Measurements from ENCODE around the gene DAPK2.

DNA sequence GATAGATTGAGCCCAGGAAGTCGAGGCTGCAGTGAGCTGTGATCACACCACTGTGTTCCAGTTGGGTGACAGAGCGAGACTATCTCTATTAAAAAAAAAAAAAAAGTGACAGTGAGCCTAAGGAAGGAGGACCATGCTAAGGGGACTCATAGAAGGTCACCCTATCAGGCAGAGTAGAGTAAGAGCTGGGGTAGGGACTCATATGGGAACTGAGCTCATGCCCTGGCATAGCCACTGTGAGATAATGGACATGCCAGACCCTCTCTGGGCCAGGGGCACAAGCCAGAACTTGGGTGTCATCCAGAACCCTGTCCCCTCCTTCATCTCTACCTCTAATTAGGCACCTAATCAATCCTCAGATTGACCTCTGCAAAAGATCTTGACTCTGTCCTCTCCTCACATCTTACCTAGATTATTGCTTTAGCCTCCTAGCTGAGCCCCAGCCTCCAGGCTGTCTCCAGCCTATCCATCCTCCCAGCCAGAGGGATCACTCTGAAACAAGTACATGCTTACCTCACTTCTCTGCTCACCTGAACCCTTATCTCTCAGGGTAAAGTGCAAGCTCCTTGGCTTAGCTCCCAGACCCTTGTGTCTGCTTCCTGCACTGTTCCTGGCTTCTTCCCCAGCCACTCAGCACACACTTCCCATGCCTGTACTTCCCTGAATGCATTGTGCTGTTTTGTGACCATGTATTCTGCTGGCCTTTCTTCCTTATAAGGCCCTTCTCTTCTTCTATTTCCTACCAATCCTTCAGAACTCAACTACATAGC is 76.4 kb downstream of the DAPK2 start:
- TF ChIP-seq TAF1 (IDR thresholded peaks at IDR 0.05; ENCODE audit: borderline replicate concordance, insufficient read depth, low read length) (no peak), POLR2AphosphoS5 (IDR thresholded peaks at IDR 0.05; ENCODE audit: low read depth, low read length) (no peak), FOXP2 (optimal IDR thresholded peaks at IDR 0.05; ENCODE audit: borderline replicate concordance, extremely low read depth, extremely low read length, insufficient read depth) (no peak), SIN3A (IDR thresholded peaks at IDR 0.05; ENCODE audit: borderline replicate concordance, insufficient read depth, low read length) (no peak)
- TF ChIP-seq, protein P1, sequence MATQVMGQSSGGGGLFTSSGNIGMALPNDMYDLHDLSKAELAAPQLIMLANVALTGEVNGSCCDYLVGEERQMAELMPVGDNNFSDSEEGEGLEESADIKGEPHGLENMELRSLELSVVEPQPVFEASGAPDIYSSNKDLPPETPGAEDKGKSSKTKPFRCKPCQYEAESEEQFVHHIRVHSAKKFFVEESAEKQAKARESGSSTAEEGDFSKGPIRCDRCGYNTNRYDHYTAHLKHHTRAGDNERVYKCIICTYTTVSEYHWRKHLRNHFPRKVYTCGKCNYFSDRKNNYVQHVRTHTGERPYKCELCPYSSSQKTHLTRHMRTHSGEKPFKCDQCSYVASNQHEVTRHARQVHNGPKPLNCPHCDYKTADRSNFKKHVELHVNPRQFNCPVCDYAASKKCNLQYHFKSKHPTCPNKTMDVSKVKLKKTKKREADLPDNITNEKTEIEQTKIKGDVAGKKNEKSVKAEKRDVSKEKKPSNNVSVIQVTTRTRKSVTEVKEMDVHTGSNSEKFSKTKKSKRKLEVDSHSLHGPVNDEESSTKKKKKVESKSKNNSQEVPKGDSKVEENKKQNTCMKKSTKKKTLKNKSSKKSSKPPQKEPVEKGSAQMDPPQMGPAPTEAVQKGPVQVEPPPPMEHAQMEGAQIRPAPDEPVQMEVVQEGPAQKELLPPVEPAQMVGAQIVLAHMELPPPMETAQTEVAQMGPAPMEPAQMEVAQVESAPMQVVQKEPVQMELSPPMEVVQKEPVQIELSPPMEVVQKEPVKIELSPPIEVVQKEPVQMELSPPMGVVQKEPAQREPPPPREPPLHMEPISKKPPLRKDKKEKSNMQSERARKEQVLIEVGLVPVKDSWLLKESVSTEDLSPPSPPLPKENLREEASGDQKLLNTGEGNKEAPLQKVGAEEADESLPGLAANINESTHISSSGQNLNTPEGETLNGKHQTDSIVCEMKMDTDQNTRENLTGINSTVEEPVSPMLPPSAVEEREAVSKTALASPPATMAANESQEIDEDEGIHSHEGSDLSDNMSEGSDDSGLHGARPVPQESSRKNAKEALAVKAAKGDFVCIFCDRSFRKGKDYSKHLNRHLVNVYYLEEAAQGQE (IDR thresholded peaks at IDR 0.05; ENCODE audit: insufficient read depth in 1 of 2, low read depth in 2 of 2, low read length in 2 of 2), result no peak

All from PFSK-1 (cell line).